Mucosa of descending colon (tissue), 3 donors: ENCODE results near the gene RELL1. TPM values are rescaled to one million over a fixed set of nuclear protein-coding genes. Genes with fewer than 3 reads are reported as not detected.
A peak's percentile ranks its signal among the peaks of the same experiment; 100 is the strongest.

ENCODE experiments used
- ATAC-seq: fragments of 200-7000 bp; cut with Tn5 transposase; one replicate; pipeline ENCODE4 v1.9.1; 2020; ENCODE audit warnings: mild to moderate bottlenecking, moderate library complexity
- DNase-seq, 3 donors: peaks; one replicate each; pipeline ENCODE4 v3.0.0-alpha.2; 2020
- H3K36me3 ChIP-seq: fragments of 200-600 bp; one replicate; pipeline ENCODE4 v1.8.0; 2021; ENCODE audit warnings: low read depth, mild to moderate bottlenecking
- H3K4me1 ChIP-seq: fragments of 200-600 bp; one replicate; pipeline ENCODE4 v1.8.0; 2021; ENCODE audit warnings: low read depth, mild to moderate bottlenecking
- H3K4me3 ChIP-seq: fragments of 200-600 bp; one replicate; pipeline ENCODE4 v1.8.0; 2021; ENCODE audit warnings: mild to moderate bottlenecking
- H3K9me3 ChIP-seq: fragments of 200-600 bp; one replicate; pipeline ENCODE4 v1.8.0; 2021; ENCODE audit warnings: mild to moderate bottlenecking
- CTCF ChIP-seq: fragments of 200-600 bp; IDR thresholded peaks from one replicate; pipeline ENCODE4 v1.8.0; 2022; ENCODE audit warnings: antibody characterized with exemption, mild to moderate bottlenecking
- intact Hi-C, 2 donors: fragments of 100-400 bp; cut with DNase I in 1 of 2; cut with micrococcal nuclease in 1 of 2; formaldehyde crosslinking; loops; one replicate each; pipeline versions ENCODE4 v1.11.0 to v1.11.1; 2022; cut with DNase I, micrococcal nuclease
- total RNA-seq, 3 donors: library from RNA; stranded (reverse); fragmentation: NEBNext Ultra II Directional in 2 of 3; extraction: Animal tissue kit (Norgen Biotek cat#: 25700) in 2 of 3; gene quantifications; one replicate each; pipeline versions ENCODE4 v1.2.1 to v1.2.4, GENCODE V29; 2021 to 2023
- donor health status: DM: no; HTN: no; CAD: no; lungs with moderate emphysema.
- donor health status: DM: no; HTN: no; CAD: no.
- donor health status: DM: no; HTN: yes; CAD: no.

RELL1 gene
- total RNA-seq, 3 donors from 2014 or later, result 50.5 to 75.2 (median 68.8) TPM

- Histone ChIP-seq H3K9me3 (no peaks in the 10 kb centered on the region), H3K4me3 (no peak overlapping the region), H3K36me3 (no peaks in the 10 kb centered on the region), H3K4me1 (no peaks in the 10 kb centered on the region)
- no peak for TF ChIP-seq CTCF
- ATAC-seq (no peak), DNase-seq (no peak)
- intact Hi-C loops, result no loop called here
These were observed 19.9 kb upstream of the RELL1 start for GRCh38 chr4:37706032-37706431.

- H3K4me1 ChIP-seq, result no peaks in the 10 kb centered on the region
- DNase-seq (no peak), ATAC-seq (no peak)
- intact Hi-C loops, result no loop called here
- no peak for TF ChIP-seq CTCF
- no peak overlapping the region for H3K4me3 ChIP-seq
- H3K9me3 ChIP-seq, result no peaks in the 10 kb centered on the region
- H3K36me3 ChIP-seq, result no peaks in the 10 kb centered on the region
These were observed 19.4 kb upstream of the RELL1 start for GRCh38 chr4:37705571-37705970.

- no peak overlapping the region for H3K4me3 ChIP-seq
- no peaks in the 10 kb centered on the region for H3K4me1 ChIP-seq
- intact Hi-C loops, result no loop called here
- H3K9me3 ChIP-seq, result no peaks in the 10 kb centered on the region
- H3K36me3 ChIP-seq, result no peaks in the 10 kb centered on the region
- TF ChIP-seq CTCF, result no peak
- ATAC-seq (peak; percentile 95), DNase-seq (no peak)
These were observed 13.8 kb upstream of the RELL1 start for GRCh38 chr4:37699868-37700481.

- Histone ChIP-seq H3K4me1 (no peaks in the 10 kb centered on the region), H3K4me3 (no peak overlapping the region), H3K36me3 (no peaks in the 10 kb centered on the region), H3K9me3 (no peaks in the 10 kb centered on the region)
- no peak for TF ChIP-seq CTCF
- no peak for ATAC-seq
- no peak for DNase-seq
- intact Hi-C loops, result no loop called here
These were observed 11.4 kb upstream of the RELL1 start for GRCh38 chr4:37697566-37697965.

- no peak for DNase-seq
- H3K36me3 ChIP-seq, result no peaks in the 10 kb centered on the region
- H3K4me3 ChIP-seq, result no peak overlapping the region
- intact Hi-C loops, result no loop called here
- no peak for ATAC-seq
- H3K4me1 ChIP-seq, result no peaks in the 10 kb centered on the region
- no peak for TF ChIP-seq CTCF
- H3K9me3 ChIP-seq, result no peaks in the 10 kb centered on the region
These were observed 7.4 kb upstream of the RELL1 start for GRCh38 chr4:37693450-37694190.
